NCI-H2196 treated with DMSO at 0.1 percent for 48 hours (cell line): ENCODE results near the gene FRMD5.

ENCODE experiments used
- DNase-seq: peaks from one replicate; lab custom pipeline; 2025; ENCODE audit not compliant: unreplicated experiment; lab: John Stamatoyannopoulos, UW

Gene FRMD5

DNA sequence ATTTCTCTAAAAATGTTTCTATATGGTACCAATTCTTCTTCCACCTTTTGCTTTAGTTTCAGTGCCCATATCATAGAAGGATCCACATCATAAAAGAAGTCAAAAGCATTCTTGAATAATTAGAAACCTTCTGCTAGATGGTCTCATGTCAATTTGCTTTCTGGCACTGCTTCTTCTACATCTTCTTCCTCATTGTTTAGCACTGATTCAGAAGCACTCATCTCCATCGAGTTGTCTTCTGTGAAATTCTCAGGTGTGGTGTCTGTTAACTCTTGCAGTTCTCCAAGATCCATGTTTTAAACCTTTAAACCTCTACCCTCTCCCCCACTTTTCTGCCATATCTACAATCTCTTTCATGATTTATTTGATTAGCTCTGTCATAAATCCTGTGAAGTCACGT, 213.5 kb downstream of the FRMD5 start:
- DNase-seq = no peak

DNA sequence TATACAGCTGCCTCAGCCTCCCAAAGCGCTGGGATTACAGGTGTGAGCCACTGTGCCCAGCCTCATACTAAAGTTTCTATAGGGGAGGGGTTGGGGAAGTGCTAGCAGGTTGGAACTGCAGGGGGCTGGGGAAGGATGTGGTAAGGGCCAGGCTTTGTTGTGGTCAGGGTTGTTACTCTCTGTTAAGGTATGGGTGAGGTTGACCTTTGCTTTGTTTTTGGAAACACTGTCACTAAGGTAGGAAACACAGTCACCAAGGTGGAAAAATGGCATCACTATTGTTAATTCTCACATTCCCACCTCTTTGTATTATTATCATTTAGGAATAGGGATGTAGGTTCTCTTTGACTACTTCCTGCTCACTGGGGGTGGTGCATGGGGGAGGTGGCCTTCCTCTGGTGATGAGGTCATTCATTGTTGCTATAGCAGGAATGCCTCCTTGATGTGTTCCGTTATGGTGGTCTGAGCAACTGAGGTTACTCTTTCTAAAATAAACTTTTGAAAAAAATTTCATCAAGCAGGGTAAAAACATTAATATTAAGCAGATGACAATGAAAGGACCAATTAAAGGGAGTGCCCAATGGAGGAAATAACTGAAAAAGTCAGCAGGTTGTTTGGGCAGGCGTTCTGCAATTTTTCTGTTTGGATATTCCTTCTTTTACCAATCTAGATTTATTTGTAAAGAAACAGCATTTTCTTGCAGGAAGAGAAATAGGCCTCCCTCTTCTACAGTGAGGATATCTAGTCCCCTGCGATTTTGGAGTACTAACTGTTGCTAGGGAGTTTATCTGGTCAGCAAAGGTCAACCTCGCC, 217.8 kb downstream of the FRMD5 start:
- DNase-seq = no peak

DNA sequence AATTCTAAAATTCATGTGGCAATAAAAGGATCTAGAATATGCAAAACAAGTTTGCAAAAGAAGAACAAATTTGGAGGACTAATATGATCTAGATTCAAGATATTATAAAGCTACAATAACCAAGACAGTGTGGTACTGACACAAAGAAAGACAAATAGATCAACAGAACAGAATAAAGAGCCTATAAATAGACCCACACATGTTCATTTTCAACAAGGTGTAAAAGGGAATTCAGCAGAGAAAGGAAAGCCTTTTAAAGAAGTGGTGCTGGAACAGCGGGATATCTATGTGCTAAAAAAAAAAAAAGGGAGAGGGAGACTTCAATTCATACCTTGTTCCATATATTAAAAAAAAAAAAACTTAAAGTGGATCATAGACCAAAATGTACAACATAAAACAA, 219.3 kb downstream of the FRMD5 start:
- no peak for DNase-seq

DNA sequence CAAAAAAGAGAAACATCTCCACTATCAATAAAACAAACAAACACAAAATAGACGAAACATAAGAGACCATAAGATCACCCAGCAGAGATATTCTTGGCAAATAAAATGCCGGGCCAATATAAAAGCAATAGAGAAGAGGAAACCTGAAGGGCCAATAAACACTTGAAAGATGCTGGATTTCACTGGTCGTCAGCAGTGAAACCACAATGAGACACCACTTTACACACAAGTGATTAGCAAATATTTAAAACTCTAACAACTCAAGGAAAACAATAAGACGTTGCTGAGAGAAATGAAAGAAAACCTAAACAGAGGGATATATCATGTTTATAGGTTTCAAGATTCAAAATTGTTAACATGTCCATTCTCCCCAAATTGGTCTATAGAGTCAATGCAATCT, 219.7 kb downstream of the FRMD5 start:
- DNase-seq = no peak

DNA sequence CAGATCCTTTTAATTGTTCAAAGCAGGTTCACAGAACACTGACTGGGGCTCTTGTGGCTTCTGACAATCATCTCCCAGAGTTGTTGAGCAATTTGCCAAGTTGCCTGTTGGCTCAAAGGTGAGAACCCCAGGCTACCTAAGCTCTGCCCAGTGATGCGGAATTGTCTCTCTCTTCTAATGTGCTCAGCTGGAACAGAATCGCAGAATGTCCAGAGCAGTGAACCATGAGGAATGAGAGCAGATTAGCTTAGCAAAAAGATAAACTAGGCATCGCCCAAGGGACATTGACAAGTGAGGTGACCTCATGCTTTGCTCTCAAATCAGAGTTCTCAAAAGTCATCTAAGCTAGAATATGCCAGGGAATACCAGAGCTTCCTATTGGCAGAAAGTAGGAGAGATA, 220.2 kb downstream of the FRMD5 start:
- peak; percentile 16 for DNase-seq

DNA sequence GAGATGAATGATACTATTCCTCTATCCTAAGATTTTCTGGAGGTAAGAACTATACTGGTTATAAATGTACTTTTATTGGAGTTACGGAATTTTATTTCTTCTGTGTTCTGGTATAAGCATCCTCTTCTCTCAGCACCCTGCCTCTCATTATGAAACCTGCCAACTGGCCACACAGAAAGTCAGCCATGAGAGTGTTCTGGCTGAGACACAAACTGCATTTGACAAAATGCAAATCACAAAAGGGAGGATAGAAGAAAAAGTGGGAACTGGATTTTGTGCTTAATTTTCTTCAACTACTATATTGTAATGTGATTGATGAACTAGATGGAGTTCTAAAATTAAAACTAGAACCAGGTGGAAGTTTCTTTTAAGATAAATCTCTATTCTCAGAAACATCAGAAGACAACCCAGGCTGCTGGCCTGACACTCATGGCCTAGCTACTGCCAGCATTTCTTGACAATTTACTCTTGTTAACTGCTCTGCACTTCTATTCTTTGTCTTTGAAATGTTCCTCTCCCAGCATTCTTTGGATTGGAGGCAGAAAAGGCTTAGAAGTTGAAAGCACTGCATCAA, 225.2 kb downstream of the FRMD5 start:
- no peak for DNase-seq

DNA sequence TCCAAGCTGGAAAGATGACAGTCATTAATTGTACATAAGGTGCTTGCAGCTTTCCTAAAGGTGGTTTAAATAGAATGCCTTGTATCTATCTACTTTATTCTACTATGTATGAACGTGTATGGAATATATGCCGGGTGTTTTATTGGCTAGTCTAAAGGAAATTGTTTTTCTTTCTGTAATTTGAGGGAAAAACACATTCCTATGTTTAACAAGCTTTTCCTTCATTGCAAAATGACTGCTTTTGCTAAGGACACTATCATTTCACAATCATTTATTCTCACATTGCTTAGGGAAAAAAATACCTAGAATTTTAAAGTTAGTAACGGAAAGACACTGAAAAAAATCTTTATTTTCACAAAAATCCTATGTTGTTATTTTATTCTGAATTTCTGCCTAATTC, 226.5 kb downstream of the FRMD5 start:
- no peak for DNase-seq

DNA sequence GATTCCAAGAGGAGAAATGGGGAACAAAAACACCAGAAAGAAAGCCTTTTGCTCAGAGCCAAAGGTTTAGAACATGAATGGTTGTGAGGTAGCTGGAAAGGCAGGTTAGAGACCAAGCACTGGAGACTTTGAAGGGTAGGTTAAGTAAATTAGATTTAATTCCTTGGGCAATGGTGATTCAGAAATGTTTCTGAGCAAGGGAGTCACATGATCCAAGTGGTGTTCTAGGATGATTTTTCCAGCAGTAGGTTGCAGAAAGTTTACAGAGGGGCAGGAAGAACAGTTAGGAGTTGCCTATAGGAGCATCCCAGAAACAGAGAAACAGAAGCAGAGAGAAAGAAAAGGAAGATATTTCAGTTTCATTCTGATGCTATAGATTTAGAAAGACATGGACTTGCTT, 228.4 kb downstream of the FRMD5 start:
- DNase-seq = no peak

DNA sequence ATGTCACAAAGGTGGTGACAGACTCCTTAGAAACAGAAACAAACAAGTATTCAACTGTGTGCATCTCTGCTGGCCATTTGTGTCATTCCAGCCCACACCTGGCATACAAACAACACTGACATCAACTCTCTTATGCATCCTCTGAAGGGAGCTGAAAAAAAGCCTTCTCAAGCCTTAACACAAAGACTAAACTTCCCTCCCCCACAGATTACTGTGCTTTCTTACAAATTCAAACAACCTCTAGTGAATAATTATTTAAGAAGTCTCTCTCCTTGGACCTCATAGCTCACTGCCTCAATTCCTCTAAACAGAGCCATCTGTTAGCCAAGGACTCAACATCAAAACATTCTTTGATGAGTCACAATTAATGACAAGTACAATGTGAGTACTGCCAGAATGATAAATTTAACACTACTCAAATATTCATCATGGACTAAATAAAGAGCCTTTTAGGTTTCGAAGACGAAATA, 236.2 kb downstream of the FRMD5 start:
- no peak for DNase-seq

DNA sequence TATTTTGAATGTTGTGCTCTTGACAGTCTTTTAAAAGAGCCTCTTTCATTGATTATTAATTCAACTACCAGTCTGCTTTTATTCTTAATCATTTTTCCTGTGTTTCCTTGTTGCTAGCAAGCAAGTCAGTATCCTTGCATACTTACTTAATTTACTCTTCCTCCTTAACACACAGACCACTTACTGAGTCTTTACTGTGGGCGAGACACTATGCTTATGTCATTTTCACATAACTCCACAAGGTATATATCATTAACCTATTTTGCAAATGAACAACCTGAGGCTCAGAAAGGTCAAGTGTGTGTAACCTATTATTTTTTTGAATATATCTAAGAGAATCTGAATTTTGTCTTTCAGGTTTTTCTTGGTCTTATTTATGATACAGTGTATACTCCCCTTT, 237.3 kb downstream of the FRMD5 start:
- no peak for DNase-seq

DNA sequence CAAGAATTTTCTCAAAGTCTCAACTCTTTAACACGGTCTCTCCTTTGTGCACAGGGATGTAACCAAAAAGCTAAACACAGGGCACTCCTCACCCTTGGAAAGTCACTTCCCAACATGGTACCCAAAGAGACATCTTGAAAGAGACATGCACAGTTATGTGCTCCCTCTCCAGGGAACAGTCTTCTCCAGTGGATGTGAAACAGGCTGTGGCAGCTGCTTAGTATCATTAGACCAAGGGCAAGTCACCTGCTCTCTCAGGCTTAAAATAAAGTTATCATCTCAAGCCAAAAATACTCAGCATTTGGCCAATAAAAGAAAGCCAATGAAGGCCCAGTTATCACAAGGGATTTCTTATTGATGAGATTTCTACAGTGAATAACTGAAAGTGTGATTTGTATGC, 239.9 kb downstream of the FRMD5 start:
- no peak for DNase-seq

DNA sequence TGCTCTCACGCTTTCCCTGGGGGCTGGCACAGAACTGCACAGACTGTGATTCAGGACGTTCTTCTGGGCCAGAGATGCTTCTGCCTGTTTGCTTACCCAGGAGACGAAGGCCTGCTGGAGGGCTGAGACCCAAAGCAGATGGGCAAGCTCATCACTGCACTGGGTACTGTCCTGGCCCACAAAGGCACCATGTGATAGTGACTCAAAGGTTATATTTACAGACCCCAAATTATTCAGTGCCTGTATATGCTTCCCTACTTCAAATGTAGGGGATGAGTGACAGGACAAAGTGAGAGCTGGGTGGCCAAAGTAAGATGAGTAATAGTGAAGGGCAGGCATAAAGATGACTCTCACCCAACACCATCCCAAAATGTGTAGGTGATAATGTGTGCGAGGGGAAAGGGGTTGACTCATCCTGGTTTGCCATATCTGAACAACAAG, 240.9 kb downstream of the FRMD5 start:
- DNase-seq = no peak

DNA sequence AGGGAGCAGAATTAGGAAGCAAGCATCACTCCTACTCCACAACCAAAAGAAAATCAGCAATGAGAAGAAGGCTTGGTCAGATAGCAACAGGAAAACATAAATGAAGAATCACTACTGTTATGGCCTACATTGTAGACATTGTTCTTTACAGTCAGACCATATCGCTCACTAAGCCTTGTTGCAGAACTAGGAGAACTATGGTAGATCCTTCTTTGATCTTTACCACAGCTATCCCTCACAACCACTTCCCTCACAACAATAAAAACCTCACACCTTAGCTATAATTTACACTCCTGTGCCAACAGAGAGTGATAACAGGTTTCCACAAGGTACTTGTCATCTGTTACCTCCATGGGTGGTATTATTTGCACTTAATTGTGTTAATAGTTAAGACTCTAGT, 241.7 kb downstream of the FRMD5 start:
- DNase-seq = no peak

DNA sequence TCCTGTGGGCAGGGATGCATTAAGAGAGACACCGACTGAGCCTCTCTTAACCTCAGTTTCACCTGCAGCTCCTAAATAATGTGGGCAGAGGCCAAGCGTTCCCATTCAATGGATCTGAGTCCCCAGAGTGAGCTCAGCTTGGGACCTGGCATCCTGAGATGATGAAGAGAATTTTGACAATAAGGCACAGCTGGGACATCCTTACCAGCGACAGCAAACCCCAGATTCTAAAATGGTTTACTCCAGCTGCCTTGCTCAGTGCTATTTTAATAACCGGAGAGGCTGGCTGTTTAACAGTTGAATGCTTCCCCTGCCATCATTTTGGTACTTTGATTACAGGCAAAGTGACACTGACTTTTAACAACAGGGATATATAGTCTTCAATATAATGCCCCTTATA, 244.5 kb downstream of the FRMD5 start:
- DNase-seq = no peak

DNA sequence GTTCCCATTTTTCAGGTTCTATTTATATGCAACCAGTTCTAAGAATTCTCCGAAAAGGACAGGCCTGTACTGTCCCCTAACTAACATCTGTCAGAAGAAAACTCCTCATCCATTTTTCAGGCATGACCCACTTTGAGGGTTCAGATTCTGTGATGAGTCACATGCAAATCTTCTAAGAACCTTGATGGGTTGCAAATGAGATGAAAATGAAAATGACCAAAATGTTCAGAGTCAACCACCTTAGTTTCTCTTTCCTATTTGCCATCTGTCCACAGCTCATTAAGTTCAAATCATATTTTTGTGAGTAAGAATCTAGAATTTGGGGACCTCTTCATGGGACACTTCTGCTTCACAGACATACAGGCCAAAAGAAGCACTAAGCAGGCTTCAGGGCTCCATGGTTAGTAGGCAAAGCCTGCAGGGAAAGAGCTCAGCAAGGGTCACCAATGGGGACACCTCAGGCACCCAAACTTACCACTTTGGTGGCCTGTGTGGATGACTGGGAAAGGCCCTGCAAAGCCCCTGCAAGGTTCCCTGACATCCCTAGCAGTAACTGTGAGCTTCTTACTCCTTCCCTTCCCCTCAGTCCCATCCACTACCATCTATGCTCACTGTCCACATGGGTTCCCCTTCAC, 246.3 kb downstream of the FRMD5 start:
- DNase-seq = no peak

DNA sequence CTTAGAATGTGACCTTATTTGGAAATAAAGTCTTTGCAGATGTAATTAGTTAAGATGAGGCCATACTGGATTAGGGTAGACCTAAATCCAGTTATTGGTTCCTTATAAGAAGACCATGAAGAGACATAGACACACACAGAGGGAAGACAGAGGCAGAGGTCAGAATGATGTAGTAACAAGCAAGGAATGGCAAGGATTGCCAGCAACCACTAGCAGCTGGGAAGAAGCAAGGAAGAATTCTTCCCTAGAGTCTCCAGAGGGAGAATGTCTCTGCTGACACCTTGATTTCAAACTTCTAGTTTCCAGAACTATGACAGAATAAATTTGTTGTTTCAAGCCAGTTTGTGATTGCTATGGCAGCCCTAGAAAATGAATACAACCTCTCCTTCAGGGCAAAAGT, 251.6 kb downstream of the FRMD5 start:
- no peak for DNase-seq

DNA sequence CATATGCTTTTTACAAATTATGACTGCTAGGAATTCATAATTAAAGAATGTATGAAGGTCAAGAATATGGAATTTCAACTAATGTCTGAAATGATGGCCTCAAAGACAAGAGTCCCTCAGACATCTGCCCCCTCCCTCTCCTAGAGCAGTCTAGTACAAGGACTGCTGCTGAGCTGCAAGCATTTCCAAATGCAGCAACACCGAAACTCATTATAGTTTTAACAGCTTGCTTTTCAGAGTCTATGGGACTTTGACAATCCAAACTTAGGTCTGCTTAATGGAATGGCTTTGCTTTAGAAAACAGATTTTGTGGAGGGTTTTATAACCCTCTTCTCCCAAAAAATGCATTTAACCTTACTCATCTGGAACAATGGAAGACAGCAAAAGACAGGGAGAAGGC, 252.9 kb downstream of the FRMD5 start:
- no peak for DNase-seq

DNA sequence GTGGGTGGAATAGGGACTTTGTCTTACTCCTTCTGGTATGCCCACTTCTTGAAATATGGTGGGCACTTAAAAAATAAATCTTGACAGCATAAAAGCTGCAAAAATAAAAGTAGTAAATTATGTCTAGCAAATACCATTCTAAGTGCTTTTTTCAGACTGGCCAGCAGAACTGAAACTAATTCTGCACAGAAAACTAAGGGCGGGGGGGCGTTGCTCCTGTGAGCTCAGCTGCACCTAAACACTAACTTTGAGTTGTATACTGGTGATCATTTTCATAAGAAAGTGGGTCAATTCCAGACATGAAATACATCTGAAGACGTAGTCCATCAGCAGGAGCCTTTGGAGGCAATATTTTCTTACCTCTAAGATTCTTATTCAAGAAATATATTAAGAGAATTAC, 253.5 kb downstream of the FRMD5 start:
- DNase-seq = no peak

DNA sequence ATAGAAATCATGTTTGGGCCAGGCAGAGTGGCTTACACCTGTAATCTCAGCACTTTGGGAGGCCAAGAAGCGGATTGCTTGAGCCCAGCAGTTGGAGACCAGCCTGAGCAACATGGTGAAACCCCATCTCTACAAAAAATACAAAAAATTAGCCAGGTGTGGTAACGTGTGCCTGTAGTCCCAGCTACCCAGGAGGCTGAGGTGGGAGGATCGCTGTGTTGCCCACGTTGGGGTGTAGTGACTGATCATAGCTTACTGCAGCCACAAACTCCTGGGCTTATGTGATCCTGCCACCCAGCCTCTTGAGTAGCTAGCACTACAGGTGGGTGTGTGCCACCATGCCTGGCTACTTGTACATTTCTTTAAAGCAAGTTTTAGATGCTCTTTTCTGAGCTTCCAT, 254.0 kb downstream of the FRMD5 start:
- DNase-seq = no peak

DNA sequence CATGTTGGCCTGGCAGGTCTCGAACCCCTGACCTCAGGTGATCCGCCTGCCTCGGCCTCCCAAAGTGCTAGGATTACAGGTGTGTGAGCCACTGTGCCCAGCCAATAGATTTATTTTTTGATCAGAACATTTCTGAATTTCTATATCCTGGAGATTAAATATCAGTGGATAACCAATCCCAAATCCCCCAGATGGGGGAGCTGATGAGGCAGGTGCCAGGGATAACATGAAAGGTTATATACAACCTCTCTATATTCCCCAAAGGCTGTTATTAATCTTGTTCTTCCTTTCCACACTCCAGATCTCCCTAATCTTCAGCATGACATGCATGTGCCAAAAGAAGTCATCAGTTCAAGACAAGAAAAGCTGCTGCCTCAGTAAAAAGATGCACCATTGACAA, 256.0 kb downstream of the FRMD5 start:
- no peak for DNase-seq

DNA sequence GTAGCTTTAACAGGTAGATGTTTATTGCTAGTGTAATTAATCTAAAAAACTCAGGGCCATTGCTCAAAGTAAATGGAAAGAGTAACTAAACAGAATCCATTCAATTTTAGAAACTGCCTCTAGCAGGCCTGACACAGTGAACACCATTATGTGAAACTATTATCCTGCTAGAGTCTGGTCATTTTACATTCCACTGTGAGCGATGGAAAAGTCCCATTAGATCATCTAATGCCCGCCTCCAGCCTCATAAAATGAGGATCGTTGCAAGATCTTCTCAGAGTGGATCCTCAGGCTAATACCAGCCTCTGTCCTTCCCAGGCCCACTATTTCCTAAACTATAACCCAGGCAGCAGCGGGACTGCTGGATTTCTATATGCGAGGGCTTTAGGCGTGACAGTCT, 260.6 kb downstream of the FRMD5 start:
- DNase-seq = no peak

DNA sequence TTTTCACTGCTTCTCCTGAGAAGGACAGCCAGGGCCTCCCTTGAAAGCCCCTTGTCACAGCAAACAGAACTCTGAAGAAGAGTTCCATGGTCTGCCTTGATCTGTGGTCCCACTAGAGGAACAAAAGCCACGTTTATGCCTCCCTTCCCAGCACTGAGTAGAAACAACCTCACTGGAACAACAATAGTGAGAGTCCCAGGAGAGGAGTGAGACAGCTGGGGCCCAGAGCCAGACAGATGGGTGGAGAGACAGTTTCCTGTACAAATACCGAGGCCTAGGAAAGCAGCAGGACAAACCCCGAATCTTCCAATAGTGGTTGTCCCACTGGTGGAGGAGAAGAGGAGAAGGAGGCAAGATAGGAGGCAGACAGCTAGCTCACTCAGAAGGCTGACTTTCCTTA, 262.2 kb downstream of the FRMD5 start:
- no peak for DNase-seq
